ENCODE measurements around the gene COL1A1.
A peak's percentile ranks its signal among the peaks of the same experiment; 100 is the strongest.

The COL1A1 gene

DNA sequence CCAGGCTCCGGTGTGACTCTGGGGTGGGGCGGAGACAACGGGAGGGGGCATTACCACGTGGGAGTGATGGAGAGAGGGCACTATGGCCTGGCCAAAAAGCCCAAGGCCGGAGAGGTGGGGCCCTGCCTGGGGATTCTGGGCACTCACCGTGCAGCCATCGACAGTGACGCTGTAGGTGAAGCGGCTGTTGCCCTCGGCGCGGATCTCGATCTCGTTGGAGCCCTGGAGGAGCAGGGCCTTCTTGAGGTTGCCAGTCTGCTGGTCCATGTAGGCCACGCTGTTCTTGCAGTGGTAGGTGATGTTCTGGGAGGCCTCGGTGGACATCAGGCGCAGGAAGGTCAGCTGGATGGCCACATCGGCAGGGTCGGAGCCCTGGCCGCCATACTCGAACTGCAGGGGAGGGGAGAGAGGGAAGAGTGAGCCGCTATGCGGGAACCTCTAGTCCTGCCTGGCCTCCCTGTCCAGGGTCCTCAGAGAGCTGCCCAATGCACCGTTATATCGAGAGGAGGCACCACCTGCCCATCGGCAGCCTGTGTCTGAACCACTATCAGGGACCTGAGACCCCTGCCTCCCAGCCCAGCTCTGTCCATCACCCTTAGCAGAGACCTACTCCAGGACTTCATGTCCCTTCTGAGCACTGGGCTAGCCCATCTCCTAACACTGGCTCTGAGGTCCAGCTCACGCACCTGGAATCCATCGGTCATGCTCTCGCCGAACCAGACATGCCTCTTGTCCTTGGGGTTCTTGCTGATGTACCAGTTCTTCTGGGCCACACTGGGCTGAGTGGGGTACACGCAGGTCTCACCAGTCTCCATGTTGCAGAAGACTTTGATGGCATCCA is 15.6 kb downstream of the COL1A1 start:
- DNase-seq, result peak; percentile 55

DNA sequence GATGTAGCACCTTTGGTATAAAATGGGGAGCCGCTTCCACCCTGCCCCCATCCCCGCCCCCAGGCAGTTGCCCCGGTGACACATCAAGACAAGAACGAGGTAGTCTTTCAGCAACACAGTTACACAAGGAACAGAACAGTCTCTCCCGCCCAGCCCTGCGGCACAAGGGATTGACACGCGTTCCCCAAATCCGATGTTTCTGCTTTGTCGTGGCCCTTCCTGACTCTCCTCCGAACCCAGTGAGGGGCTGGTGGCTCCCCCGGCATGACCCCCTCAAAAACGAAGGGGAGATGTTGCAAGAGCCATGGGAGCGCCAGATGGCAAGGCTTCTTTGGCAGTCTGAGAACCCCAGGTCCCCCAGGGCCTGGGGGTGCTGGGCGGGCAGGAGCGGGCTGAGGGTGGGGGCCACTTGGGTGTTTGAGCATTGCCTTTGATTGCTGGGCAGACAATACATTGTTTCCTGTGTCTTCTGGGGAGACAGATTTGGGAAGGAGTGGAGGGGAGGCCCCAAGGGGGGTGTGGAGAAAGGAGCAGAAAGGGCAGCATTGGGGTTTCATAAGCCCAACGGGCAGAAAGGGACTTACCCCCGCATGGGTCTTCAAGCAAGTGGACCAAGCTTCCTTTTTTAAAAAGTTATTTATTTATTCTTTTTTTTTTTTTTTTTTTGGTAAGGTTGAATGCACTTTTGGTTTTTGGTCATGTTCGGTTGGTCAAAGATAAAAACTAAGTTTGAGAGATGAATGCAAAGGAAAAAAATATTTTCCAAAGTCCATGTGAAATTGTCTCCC is 16.6 kb downstream of the COL1A1 start:
- peak; percentile 73 for DNase-seq

DNA sequence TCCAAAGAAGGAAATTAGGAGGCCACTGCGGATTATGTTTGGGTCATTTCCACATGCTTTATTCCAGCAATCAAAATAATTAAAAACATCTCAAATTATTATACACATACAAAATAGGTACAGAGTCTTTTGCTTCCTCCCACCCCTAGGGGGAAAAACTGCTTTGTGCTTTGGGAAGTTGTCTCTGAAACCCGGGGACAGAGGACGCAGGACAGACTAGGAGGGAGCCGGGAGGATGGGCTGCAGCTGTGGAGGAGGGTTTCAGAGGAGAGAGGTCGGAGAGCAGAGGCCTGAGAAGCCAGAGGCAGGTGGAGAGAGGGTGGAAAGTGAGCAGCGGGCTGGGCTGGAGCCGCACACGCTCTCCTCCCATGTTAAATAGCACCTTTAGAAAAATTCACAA is 17.4 kb downstream of the COL1A1 start:
- DNase-seq, result peak; percentile 65

DNA sequence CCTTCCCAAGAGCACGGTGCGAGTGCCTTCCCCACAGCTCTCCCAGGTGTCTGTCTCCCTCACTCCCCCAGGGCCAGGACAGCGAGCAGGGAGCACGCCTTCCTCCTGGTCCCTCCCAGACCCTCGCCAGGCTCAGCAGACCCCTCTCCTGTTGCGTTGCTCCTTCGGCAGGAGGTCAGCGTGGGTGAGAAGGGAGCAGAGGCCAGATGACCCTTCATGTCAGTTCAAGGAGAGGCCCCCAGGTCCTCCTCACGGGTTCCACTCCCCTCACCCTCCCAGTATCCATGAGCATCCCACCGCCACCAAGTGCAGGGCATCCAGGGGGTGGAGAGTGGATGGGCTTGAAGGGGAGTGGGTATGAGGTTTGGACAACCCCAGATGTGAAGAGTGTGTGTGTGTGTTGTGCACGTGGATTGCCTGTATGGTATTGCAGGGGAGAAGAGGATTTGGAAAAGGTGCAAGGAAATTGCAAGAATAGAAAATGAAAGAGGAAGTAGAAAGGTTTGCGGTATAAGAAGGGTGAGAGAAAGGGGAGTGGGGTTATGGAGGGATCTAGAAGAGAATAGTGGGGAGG is 17.9 kb downstream of the COL1A1 start:
- peak; percentile 80 for DNase-seq

DNA sequence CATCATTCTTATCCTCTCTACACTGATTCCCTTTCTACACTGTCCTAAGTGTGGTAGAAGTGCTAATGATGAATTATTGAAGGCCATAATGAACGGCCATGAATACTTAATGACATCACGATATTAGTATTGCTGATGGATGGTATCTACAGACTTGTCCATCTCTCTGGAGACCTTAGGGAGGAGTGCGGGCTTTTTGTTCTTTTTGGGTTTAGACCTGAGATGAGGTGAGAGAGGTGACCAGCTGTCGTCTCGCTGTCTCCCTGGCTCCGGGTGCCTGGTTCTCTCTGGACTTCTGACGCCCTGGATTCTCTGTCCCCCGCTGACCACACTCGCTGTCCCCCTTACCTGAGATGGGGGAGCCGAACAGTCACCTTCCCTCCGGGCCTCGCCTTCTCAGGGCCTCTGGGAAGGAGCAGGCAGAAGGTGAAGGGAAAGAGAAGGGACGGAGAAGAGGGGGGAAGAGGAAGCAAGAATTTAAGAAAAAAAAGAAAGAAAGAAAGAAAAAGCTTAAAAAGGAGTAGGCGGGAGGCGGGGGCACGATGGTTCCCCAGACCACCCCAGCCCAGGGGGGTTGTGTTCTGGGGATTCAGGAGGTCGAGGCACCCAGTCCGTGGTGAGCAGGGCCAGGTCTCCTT is 18.5 kb downstream of the COL1A1 start:
- no peak for DNase-seq

DNA sequence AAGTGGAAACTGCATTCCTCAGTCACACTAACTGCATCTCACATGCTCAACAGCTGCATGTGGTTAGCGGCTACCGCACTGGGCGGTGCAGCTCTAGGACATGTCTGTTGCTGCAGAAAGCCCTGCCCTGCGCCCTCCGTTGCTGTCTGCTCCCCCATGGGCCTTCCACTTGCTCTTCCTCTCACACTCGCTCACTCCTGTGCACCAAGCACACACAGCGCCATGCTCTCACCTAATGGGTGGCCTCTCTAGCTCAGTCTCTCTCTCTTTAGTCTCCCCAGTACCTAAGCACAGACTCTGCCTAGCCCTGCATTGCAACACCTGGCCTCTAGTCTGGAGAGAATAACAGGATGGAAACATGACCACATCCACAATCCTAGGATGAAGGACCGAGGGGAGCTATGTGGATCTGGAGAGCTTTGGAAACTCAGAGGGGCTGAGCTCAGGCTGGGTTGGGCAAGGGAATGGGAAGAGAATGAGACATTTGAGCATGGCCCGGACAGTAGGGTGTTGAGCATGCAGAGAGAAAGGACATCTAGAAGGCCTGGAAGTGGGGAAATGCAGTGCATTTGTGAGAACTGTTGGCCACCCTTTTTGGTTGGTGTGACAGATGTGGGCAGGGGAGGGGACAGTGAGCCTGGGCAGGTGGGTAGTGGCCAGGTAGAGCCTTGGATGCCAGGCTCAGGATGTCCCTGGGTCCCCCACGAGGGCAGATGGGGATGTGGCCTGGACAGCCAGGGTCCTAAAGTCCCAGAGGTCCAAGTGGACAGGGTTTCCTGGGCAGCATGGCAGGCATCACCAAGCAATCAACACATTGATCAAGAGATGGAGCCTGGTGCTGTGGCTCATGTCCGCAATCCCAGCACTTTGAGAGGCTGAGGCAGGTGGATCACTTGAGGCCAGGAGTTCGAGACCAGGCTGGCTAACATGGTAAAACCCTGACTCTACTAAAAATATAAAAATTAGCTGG is 19.6 kb downstream of the COL1A1 start:
- DNase-seq, result peak; percentile 80

DNA sequence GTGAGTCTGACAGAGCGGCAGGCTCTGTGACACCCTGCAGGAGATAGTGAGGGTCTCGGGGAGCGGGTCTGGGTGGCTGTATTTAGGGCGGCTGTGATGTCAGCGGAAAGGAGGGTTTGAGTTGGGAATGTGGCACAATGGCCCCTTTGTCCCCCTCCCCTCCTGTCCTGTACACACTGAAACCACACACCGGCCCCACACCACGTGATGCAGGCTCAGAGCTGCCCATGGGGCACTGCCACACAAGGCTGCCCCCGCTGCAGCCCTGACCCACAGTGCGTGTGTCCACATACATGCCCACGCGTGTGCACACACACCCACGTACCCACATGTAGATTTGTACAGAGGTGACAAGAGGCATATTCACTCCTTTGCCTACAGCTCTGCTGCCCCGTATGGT is 20.3 kb downstream of the COL1A1 start:
- DNase-seq, result peak; percentile 74

DNA sequence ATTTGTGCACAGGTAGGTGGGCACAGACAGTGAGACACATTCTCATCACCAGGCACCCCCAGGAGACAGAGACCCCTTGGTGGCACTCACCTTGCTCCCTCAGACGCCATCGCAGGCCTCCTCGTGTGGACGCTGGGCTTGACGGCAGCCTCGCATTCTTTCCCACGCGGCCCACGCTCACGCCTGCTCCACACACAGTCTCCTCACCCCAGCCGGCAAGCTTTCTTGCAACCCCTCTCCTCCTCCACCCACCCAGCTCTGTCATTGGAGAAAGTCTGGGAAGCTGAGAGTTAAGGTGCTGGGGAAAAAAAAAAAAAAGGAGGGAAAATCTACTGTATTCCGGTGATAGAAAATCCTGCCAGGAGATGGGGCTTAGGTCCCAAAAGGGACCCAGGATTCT is 20.8 kb downstream of the COL1A1 start:
- peak; percentile 36 for DNase-seq

DNA sequence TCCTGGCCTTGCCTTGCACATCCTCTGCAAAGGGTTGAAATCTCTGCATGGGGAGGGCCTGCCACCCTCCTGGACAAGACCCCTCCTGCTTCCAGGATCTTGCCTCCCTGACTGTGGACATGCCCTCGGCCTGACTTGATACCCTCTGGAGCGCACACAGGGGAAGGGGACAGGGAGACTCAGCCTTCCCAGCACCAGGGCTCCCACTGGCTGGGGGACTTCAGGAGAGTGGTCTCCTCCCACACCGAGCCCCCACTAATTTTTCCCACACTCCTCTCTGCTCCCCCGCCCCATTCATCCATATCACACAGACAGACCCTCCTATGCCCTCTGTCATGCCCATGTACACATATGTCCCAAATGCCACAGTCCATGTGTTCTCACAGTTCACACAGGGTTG is 21.3 kb downstream of the COL1A1 start:
- DNase-seq, result peak; percentile 40

DNA sequence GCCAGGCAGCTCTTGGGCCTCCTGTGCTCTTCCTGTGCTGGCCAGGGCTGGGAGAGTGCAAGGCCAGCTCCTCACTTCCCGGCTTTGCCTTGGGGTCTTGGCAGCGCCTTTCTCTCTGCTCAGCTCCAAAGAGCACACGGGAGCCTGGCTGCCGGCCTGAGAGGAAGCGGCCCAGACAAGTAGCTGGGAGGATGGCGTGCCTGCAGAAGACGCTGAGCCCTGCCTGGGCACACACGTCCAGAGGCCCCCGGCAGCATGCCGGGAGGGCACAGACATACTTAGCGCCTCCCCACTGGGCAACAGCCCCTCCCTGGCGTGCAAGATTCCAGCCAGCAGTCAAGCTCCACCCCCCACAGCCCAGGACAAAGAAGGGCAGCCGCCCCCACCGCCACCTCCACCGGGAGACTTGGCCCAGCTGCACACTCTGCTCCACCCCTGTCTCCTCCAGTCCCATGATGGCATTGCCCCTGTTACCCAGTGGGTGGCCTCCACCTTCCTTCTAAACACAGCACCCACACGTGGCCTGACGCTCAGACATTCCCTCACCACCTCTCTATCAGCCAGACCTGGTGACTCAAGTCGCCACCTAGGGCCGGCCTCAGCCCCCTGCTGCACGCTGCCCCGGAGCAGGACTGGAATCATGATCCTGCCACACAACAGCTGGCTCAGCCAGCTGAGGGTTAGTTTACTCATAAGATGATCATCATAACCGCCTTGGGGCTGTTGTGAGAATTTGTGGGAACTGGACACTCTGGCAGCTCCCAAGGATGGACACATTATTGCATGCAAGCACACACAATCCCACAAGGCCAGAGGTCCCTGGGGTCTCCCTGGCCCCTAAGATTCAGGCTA is 23.2 kb downstream of the COL1A1 start:
- peak; percentile 90 for DNase-seq

DNA sequence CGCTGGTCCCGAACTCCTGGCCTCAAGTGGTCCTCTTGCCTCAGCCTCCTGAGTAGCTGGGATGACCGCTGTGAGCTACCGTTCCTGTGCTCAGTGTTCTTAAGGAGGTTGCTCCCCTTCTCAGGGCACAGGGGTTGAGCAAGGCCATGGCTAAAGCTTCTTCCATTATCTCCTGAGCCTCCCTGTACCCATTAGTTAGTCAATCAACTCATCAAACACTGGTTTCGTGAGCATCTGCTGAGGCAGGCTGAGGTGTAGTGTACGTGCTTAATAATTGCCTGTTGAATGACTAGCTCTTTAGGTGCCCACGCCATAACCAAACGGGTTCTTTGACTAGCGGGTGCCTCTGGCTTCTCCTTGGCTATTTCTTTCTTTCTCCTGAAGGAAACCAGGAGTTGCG is 24.0 kb downstream of the COL1A1 start:
- no peak for DNase-seq

DNA sequence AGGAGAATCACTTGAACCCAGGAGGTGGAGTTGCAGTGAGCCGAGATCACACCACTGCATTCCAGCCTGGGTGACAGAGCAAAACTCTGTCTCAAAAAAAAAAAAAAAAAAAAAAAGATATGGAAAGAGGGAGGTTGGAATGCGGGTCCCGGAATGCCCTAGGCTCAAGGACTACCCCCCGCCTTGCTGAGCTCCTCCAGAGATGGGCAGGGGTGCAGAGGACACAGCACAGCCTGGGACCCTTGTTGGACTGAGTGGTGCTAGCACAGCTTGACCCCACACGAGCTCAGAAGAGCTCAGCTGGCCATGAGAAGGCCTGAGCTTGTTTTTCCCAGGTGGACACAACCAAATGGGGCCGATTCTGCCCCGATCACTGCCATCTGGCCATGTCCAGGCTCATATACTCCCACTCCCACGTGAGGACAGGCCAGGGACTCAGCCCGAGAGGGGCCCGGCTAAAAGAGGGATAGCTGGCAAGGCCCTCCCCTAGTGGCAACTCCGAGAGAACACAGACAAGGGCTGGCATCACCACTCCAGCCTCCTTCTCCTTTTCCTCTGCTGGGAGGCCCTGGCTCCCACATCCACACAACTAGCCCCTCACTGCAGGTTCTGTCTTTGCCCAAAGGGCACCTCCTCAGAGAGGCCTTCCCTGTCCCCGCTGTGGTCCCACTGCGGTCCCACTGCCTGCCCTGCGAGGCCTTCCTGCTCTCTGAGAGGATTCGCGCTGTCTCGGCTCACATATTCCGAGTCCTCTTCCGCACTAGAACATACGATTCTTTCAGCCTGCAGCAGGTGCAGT is 24.7 kb downstream of the COL1A1 start:
- peak; percentile 38 for DNase-seq

DNA sequence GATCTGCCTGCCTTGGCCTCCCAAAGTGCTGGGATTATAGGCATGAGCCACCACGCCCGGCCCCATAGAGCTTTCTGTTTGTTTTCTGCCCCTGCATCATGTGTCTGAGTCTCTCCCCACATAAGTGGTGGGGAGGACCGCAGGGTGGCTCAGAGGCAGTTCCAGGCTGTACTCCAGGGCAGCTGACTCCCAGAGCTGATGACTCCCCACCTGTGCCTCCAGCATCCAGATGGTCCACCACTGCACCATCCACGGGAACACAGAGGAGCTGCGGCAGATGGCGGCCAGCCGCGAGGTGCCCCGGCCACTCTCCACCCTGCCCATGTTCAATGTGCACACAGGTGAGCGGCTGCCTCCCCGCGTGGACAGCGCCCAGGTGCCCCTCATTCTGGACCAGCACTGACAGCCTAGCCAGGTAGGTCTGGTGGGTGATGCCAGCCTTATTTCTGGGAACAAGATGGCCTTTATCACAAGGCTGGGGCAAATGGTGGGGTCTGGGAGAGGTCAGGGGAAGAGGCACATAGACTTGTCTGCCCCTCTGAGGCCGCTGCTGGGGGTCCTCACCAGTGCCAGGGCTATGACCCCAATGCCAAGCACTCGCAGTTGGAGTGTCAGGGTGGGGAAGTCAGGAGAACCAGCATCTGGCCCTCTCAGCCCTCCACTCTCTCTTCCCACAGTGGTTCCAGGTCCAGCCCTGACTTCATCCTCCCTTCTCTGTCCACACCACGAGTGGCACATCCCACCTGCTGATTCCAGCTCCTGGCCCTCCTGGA is 26.2 kb downstream of the COL1A1 start:
- peak; percentile 38 for DNase-seq

DNA sequence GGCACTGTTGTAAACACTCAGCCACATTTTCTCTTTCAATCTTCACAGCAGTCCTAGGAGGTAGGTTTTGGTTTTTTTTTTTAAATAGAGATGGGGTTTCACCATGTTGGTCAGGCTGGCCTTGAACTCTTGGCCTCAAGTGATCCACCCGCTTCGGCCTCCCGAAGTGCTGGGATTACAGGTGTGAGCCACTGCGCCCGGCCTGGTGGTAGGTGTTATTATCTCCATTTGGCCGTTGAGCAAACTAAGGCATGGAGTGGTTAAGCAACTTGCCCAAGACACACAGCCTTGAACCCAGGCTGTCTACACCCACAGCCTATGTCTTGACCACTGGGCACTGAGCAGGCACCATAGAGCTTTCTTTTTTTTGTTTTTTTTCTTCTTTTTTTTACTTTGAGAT is 27.0 kb downstream of the COL1A1 start:
- peak; percentile 20 for DNase-seq

DNA sequence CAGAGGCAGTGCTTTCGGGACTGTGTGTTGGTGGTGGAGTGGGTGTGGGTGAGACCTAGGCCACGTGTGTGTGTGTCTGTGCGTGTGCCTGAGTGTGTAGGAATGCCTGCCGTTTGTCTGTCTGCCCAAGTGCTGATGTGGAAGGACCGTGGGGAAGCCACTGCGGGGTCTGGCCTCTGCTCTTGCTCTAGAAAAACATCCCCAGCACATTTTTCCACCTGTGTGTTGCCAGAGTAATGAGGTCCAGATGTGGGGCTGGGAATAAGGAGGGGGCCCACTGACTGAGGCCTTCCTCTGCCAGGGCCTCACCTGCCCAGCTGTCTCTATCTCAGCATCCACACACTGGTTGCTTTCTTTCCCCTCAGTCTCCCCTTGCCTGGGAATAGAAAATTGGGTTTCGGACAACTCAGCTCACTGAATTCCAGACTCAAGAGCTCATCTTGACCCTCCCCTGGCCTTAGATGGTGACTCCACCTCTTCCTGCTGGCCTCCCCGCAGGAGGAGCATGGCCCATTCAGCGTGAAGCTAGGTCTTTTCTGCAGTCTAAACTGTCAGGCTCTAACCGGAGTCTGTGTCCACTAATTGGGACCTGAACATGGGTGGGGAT is 28.0 kb downstream of the COL1A1 start:
- peak; percentile 92 for DNase-seq

DNA sequence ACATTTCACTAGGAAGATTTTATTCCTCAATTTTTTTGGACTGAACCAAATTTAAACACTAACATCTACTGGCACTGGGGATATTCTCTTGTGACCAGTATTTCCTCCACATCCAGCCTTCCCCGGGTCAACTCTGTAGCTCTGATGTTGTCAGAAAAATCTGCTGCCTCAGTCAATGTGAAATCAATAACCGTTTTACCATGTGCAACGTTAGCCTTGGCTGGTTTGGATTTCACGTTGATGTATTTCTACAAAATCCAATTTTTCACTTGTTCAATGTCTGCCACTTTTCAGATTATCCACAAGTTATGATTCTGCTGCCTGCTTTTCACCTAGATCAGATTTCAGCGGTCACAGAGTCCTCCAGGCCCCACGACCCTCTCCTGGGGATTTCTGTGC is 28.5 kb downstream of the COL1A1 start:
- no peak for DNase-seq

DNA sequence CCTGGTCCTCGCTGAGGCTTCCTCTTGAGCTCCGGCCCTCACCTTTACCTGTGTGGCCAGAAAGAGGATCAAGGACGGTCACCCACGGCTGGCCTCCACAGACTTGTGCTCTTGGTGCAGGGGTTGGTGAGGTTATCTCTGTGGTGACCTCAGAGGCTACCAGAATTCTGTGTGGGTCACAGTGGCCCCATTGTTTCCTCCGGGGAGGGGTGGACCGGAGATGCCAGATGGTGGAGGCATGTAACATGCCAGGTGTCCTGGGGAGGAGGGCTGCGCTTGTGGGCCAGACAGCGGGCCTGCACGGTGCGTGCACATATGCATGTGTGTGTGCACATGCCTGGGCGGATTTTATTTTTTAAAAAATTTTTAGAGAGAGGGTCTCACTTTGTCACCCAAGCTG is 29.3 kb downstream of the COL1A1 start:
- no peak for DNase-seq

DNA sequence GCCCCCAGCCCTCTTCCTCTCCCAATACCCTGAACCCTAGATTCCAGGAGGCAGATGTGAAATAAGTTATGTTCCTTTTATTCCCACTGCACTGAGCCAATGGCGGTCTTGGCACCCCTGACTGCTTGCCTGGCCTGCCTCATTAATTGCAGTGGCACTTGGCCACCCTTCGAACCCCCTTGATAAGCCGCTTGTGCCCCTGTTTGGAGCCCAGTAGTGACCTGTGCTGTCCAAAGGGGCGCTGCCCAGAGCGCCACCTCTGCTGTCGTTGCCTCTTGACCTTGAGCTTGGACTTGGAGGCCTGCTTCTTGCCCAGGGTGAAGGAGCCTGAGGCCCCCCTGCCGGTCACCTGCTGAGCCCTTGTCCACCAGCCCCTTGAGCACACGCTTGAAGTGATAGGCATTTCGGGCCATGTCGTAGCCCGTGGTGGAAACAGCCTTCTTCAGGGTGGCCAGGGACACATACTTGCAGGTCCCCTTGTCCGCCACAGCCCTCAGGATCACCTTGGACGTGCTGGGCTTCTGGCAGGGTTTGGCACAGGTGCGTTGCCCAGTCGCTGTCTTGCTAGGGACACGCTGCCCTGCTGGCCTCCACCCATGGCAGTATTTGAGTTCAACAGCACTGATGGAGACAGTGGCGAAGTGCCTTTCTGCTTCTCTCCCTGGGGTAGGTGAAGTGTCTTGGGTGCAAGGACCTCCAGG is 29.9 kb downstream of the COL1A1 start:
- peak; percentile 38 for DNase-seq
